ENCODE measurements around the gene DUOX1.

DNA sequence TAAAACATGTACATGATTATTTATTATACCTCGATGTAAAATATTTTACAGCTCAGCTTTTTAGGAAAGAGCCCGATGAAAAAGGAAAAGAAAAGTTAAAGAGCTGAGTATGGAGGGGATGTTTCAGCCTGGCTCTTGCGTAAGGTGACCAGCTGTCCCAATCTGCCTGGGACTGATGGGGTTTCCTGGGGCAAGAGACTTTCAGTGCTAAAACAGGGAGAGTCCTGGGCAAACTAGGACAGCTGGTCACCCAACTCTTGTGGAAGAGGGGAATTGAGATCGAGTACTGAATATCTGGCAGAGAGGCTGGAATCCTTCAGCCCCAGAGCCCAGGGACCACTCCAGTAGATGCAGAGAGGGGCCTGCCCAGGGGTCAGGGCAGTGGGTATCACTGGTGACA lies 36.8 kb upstream of the DUOX1 start:
- TF ChIP-seq, protein P1, sequence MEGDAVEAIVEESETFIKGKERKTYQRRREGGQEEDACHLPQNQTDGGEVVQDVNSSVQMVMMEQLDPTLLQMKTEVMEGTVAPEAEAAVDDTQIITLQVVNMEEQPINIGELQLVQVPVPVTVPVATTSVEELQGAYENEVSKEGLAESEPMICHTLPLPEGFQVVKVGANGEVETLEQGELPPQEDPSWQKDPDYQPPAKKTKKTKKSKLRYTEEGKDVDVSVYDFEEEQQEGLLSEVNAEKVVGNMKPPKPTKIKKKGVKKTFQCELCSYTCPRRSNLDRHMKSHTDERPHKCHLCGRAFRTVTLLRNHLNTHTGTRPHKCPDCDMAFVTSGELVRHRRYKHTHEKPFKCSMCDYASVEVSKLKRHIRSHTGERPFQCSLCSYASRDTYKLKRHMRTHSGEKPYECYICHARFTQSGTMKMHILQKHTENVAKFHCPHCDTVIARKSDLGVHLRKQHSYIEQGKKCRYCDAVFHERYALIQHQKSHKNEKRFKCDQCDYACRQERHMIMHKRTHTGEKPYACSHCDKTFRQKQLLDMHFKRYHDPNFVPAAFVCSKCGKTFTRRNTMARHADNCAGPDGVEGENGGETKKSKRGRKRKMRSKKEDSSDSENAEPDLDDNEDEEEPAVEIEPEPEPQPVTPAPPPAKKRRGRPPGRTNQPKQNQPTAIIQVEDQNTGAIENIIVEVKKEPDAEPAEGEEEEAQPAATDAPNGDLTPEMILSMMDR (optimal IDR thresholded peaks at IDR 0.05 in 1 of 3, IDR thresholded peaks at IDR 0.05 in 1 of 3, conservative IDR thresholded peaks at IDR 0.05 in 1 of 3; ENCODE audit: extremely low read depth in 1 of 3, insufficient read depth in 2 of 3, low read length in 3 of 3), result no peak
- TF ChIP-seq EZH2 (IDR thresholded peaks at IDR 0.05; ENCODE audit: low read length), result no peak

All from keratinocyte (primary cell).